Psoas muscle (tissue), 8 donors: ENCODE results near the gene METTL17. TPM values are rescaled to one million over a fixed set of nuclear protein-coding genes. Genes with fewer than 3 reads are reported as not detected.
"Not testable (repeated sequence)": the region's sequence is repeated elsewhere in the genome, so short reads cannot be mapped to it uniquely, and the experiment has no call there.

Experiments
- ATAC-seq, 4 donors: fragments of 200-7000 bp; cut with Tn5 transposase; one replicate each; pipeline ENCODE4 v1.9.1; 2020; ENCODE audit warnings: moderate library complexity in 3 of 4, mild to moderate bottlenecking in 2 of 4
- DNase-seq, 2 donors: peaks; one replicate each; pipeline ENCODE4 v3.0.0-alpha.2; 2020
- H3K27ac ChIP-seq: fragments of 200-600 bp; one replicate; pipeline ENCODE4 v1.8.0; 2022
- H3K27me3 ChIP-seq, 3 donors: fragments of 200-600 bp in 1 of 3; one replicate each; pipeline versions ENCODE4 v1.6.1 to v1.8.0; 2013 to 2022; ENCODE audit warnings: low read length in 2 of 3, mild to moderate bottlenecking in 2 of 3, moderate library complexity in 1 of 3; ENCODE audit not compliant: insufficient read depth in 3 of 3
- H3K36me3 ChIP-seq, 2 donors: fragments of 200-600 bp in 1 of 2; one replicate each; pipeline versions ENCODE4 v1.6.1 to v1.8.0; 2013 to 2022; ENCODE audit warnings: low read depth in 1 of 2, mild to moderate bottlenecking in 1 of 2, moderate library complexity in 1 of 2; ENCODE audit not compliant: insufficient read depth in 1 of 2
- H3K4me1 ChIP-seq: fragments of 200-600 bp; one replicate; pipeline ENCODE4 v1.8.0; 2022
- H3K4me3 ChIP-seq: fragments of 200-600 bp; one replicate; pipeline ENCODE4 v1.8.0; 2022; ENCODE audit warnings: mild to moderate bottlenecking
- H3K9me3 ChIP-seq: fragments of 200-600 bp; one replicate; pipeline ENCODE4 v1.8.0; 2022
- CTCF ChIP-seq: fragments of 200-600 bp; IDR thresholded peaks from one replicate; pipeline ENCODE4 v1.8.0; 2022; ENCODE audit warnings: antibody characterized with exemption
- whole genome bisulfite sequencing, 3 donors: extraction: QIAGEN DNeasy Blood & Tissue Kit; methylation state at CpG; one replicate each; pipeline versions ENCODE4 v1.1.6 to v1.1.7; 2013; 5-methylcytosine and 5-hydroxymethylcytosine counted together
- intact Hi-C, 2 donors: fragments of 100-400 bp; cut with DNase I; formaldehyde crosslinking; loops; one replicate each; pipeline versions ENCODE4 v1.11.0 to v1.14.2; 2022
- polyA plus RNA-seq, 3 donors: library from polyadenylated mRNA; stranded (reverse); fragments of 200-250 nt; gene quantifications; one replicate each; pipeline ENCODE4 v1.2.3, GENCODE V29; 2013
- total RNA-seq, 4 donors: library from RNA; stranded (reverse); fragmentation: NEBNext Ultra II Directional in 2 of 4; extraction: Animal tissue kit (Norgen Biotek cat#: 25700) in 2 of 4; gene quantifications; one replicate each; pipeline versions ENCODE4 v1.2.1 to v1.2.4, GENCODE V29; 2021 to 2023
- donor health status: healthy with polysubstance abuse.
- donor health status: DM: no; HTN: no; CAD: no; lungs with moderate emphysema.
- donor health status: Bipolar disorder and iron deficiency.
- donor health status: healthy.
- donor health status: DM: yes; HTN: yes; CAD: no.
- donor health status: DM: no; HTN: no; CAD: no.
- donor health status: DM: no; HTN: no; CAD: no.
- donor health status: DM: yes; HTN: yes; CAD: no.

METTL17 gene
- total and polyA plus RNA-seq, 7 donors: 24.6 to 55.7 (median 38.0) TPM

DNA sequence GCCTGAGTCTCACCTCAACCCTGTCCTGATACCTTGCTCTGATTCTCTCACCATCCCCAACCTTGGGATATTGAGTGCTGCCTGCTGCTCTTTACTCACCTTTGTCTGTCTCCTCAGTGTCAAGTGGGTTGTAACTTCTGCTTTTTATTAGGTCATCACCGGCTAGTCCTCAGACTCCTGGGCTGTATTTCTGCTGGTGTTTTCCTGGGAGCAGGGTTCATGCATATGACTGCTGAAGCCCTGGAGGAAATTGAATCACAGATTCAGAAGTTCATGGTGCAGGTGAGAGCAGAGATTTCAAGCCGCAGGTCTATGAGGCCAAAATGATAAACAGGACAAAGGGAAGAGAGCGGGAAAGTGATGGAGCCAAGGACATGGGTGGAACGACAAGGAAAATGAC, 9.8 kb downstream of the METTL17 start:
- Histone ChIP-seq H3K27ac (no peak overlapping the region), H3K9me3 (no peaks in the 10 kb centered on the region), H3K4me3 (no peak overlapping the region), H3K4me1 (no peaks in the 10 kb centered on the region), H3K27me3 (no peaks in the 10 kb centered on the region), H3K36me3 (peaks cover 14 to 31% of the 10 kb centered on the region in 2 donors)
- TF ChIP-seq CTCF: no peak
- WGBS, 3 donors: 70 to 76% (median 73%) methylated on average over 4 of the region's 4 CpGs
- ATAC-seq (peak in 1 of 4 donors; percentile 5), DNase-seq (no peak)
- intact Hi-C loops: no loop called here

DNA sequence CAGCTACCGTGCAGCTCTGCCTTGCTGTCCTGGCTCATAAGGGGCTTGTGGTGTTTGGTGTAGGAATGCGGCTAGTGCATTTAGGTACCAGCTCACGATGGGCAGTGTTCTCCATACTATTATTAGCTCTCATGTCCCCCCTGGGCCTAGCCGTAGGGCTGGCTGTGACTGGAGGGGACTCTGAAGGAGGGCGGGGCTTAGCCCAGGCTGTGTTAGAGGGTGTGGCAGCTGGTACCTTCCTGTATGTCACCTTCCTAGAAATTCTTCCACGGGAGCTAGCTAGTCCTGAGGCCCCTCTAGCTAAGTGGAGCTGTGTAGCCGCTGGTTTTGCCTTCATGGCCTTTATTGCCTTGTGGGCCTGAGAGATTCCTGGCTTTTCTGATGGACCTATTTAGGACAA, 11.4 kb downstream of the METTL17 start:
- TF ChIP-seq CTCF: no peak
- H3K9me3 ChIP-seq: no peaks in the 10 kb centered on the region
- ATAC-seq (no peak), DNase-seq (no peak)
- peaks cover 0 to 15% of the 10 kb centered on the region in 2 donors for H3K36me3 ChIP-seq
- H3K4me1 ChIP-seq: no peaks in the 10 kb centered on the region
- H3K27ac ChIP-seq: no peak overlapping the region
- intact Hi-C loops: loop anchor here in 1 of 2 donors (5.0 kb wide), 1 partner anchor 51 kb away; no protein-coding TSS in a partner anchor
- no peaks in the 10 kb centered on the region for H3K27me3 ChIP-seq
- WGBS, 3 donors: 71 to 76% (median 72%) methylated on average over 7 of the region's 7 CpGs
- H3K4me3 ChIP-seq: no peak overlapping the region

- Histone ChIP-seq H3K9me3 (no peaks in the 10 kb centered on the region), H3K27ac (no peak overlapping the region), H3K36me3 (no peaks in the 10 kb centered on the region), H3K27me3 (no peaks in the 10 kb centered on the region), H3K4me3 (no peak overlapping the region), H3K4me1 (no peaks in the 10 kb centered on the region)
- intact Hi-C loops: loop anchor here in 1 of 2 donors (5.0 kb wide), 1 partner anchor 48 kb away; no protein-coding TSS in a partner anchor
- 71 to 76% (median 72%) methylated on average over 14 of the region's 14 CpGs for WGBS, 3 donors
- DNase-seq: peak in 1 of 2 donors; percentile 63
- no peak for TF ChIP-seq CTCF
- ATAC-seq: peak in 1 of 4 donors; percentile 43
Measured at GRCh38 chr14:21003788-21004346, 14.1 kb downstream of the METTL17 start.

- H3K27me3 ChIP-seq, ATAC-seq, H3K36me3 ChIP-seq, H3K4me1 ChIP-seq, H3K27ac ChIP-seq, H3K4me3 ChIP-seq, H3K9me3 ChIP-seq, DNase-seq, intact Hi-C loops: not testable (repeated sequence)
- 73 to 77% (median 74%) methylated on average over 3 of the region's 3 CpGs for WGBS, 3 donors
Measured at GRCh38 chr14:21009721-21010120, 19.9 kb downstream of the METTL17 start.

GRCh38 chr14:21011136-21011535, 21.4 kb downstream of the METTL17 start:
- intact Hi-C loops: no loop called here
- Histone ChIP-seq H3K4me3 (no peak overlapping the region), H3K27me3 (no peaks in the 10 kb centered on the region), H3K36me3 (peaks cover 0 to 2% of the 10 kb centered on the region in 2 donors), H3K4me1 (peaks cover 19% of the 10 kb centered on the region), H3K27ac (no peak overlapping the region), H3K9me3 (no peaks in the 10 kb centered on the region)
- TF ChIP-seq CTCF: no peak
- WGBS, 3 donors: 73 to 79% (median 73%) methylated on average over 1 of the region's 1 CpG
- DNase-seq (no peak), ATAC-seq (no peak)
